Panc1 (cell line): ENCODE results near the gene SMARCA2.

ENCODE experiments used
- CTCF ChIP-seq: fragments of 450-650 bp; IDR thresholded peaks from 2 replicates; pipeline ENCODE4 v1.5.1; 2017; ENCODE audit warnings: mild to moderate bottlenecking
- POLR2AphosphoS5 ChIP-seq: IDR thresholded peaks from 2 replicates; pipeline ENCODE4 v1.6.1; 2012; ENCODE audit warnings: mild to moderate bottlenecking, low read depth, low read length, moderate library complexity
- REST ChIP-seq, 2 experiments: IDR thresholded peaks; 2 replicates each; pipeline ENCODE4 v1.6.1; 2011 to 2012; ENCODE audit warnings: low read depth in 2 of 2, control low read depth in 1 of 2, low read length in 1 of 2, mild to moderate bottlenecking in 1 of 2, moderate library complexity in 1 of 2; ENCODE audit not compliant: insufficient read depth in 1 of 2
- SIN3A ChIP-seq: IDR thresholded peaks from 2 replicates; pipeline ENCODE4 v1.6.1; 2012; ENCODE audit warnings: low read depth, mild to moderate bottlenecking, low read length, moderate library complexity, borderline replicate concordance; ENCODE audit not compliant: insufficient read depth
- TCF7L2 ChIP-seq: IDR thresholded peaks from 2 replicates; pipeline ENCODE4 v1.6.1; 2011; ENCODE audit warnings: mild to moderate bottlenecking, low read depth, low read length, inconsistent platforms

- TF ChIP-seq CTCF (no peak), POLR2AphosphoS5 (no peak), SIN3A (no peak), REST (IDR thresholded peaks at IDR 0.05; ENCODE audit: insufficient read depth in 1 of 2, low read depth in 2 of 2, low read length in 1 of 2) (no peak), TCF7L2 (no peak)
Measured at GRCh38 chr9:2220036-2220435, 204.9 kb downstream of the SMARCA2 start.
